ENCODE results near the gene ZBTB45.
A peak's percentile ranks its signal among the peaks of the same experiment; 100 is the strongest.

Gene ZBTB45

GRCh38 chr19:58563034-58563573 lies 43.5 kb upstream of the ZBTB45 start:
- Histone ChIP-seq H3K9me3 (ENCODE audit: insufficient read depth, low read depth, low read length) (peaks cover 16% of the 10 kb centered on the region), H3K79me2 (ENCODE audit: control insufficient read depth, insufficient read depth, low read length, poor library complexity) (peaks cover 8% of the 10 kb centered on the region), H3K9ac (ENCODE audit: low read length) (no peak overlapping the region), H2BK5ac (ENCODE audit: low read depth, low read length, poor library complexity) (no peak overlapping the region), H3K18ac (ENCODE audit: low read length) (no peak overlapping the region), H3K27ac (ENCODE audit: low read depth, low read length) (no peak overlapping the region), H4K91ac (ENCODE audit: low read depth, low read length) (no peak overlapping the region), H3K23ac (ENCODE audit: low read length) (no peak overlapping the region), H3K4me2 (ENCODE audit: low read length) (peak overlapping the region; percentile 65), H3K79me1 (ENCODE audit: low read length) (peaks cover 13% of the 10 kb centered on the region), H4K12ac (ENCODE audit: low read depth, low read length) (no peak overlapping the region), H3K4me1 (ENCODE audit: control insufficient read depth in 1 of 2, insufficient read depth in 2 of 2, low read length in 2 of 2) (peaks cover 12 to 20% of the 10 kb centered on the region in 2 experiments), H3K27me3 (ENCODE audit: insufficient read depth, low read length) (peaks cover 17% of the 10 kb centered on the region), H3K4ac (ENCODE audit: low read depth, low read length) (no peak overlapping the region), H2AK5ac (ENCODE audit: low read length) (no peak overlapping the region), H4K8ac (ENCODE audit: low read depth, low read length) (no peak overlapping the region), H3K14ac (ENCODE audit: low read length) (no peak overlapping the region), H3K4me3 (ENCODE audit: low read depth, low read length) (peak overlapping the region; percentile 26), H2BK12ac (ENCODE audit: low read length) (no peak overlapping the region), H2BK120ac (ENCODE audit: insufficient read depth, low read length, poor library complexity) (no peak overlapping the region), H3K36me3 (ENCODE audit: control insufficient read depth in 1 of 2, insufficient read depth in 2 of 2, low read length in 2 of 2) (peaks cover 4 to 11% of the 10 kb centered on the region in 2 experiments), H2AFZ (ENCODE audit: insufficient read depth, low read length, poor library complexity) (no peak overlapping the region)
- no CpG with 5 or more reads among the region's 40 CpGs for WGBS (ENCODE audit: extremely low coverage, insufficient coverage, insufficient read length)
- no peak for DNase-seq

- no peak overlapping the region for H3K14ac ChIP-seq (ENCODE audit: low read length)
- peak overlapping the region; percentile 65 for H3K4me2 ChIP-seq (ENCODE audit: low read length)
- peaks cover 4 to 9% of the 10 kb centered on the region in 2 experiments for H3K36me3 ChIP-seq (ENCODE audit: control insufficient read depth in 1 of 2, insufficient read depth in 2 of 2, low read length in 2 of 2)
- H3K4me1 ChIP-seq (ENCODE audit: control insufficient read depth in 1 of 2, insufficient read depth in 2 of 2, low read length in 2 of 2), result peaks cover 13 to 20% of the 10 kb centered on the region in 2 experiments
- H3K9me3 ChIP-seq (ENCODE audit: insufficient read depth, low read depth, low read length), result peaks cover 16% of the 10 kb centered on the region
- H3K9ac ChIP-seq (ENCODE audit: low read length), result no peak overlapping the region
- H3K4ac ChIP-seq (ENCODE audit: low read depth, low read length), result no peak overlapping the region
- no CpG with 5 or more reads among the region's 107 CpGs for WGBS (ENCODE audit: extremely low coverage, insufficient coverage, insufficient read length)
- no peak overlapping the region for H2BK5ac ChIP-seq (ENCODE audit: low read depth, low read length, poor library complexity)
- no peak overlapping the region for H3K18ac ChIP-seq (ENCODE audit: low read length)
- no peak overlapping the region for H2AK5ac ChIP-seq (ENCODE audit: low read length)
- H3K79me1 ChIP-seq (ENCODE audit: low read length), result peaks cover 18% of the 10 kb centered on the region
- peak in 1 of 2 donors; percentile 34 for DNase-seq
- peaks cover 15% of the 10 kb centered on the region for H3K79me2 ChIP-seq (ENCODE audit: control insufficient read depth, insufficient read depth, low read length, poor library complexity)
- H3K27me3 ChIP-seq (ENCODE audit: insufficient read depth, low read length), result peaks cover 17% of the 10 kb centered on the region
- no peak overlapping the region for H4K12ac ChIP-seq (ENCODE audit: low read depth, low read length)
- no peak overlapping the region for H3K27ac ChIP-seq (ENCODE audit: low read depth, low read length)
- no peak overlapping the region for H2BK120ac ChIP-seq (ENCODE audit: insufficient read depth, low read length, poor library complexity)
- no peak overlapping the region for H3K23ac ChIP-seq (ENCODE audit: low read length)
- no peak overlapping the region for H4K91ac ChIP-seq (ENCODE audit: low read depth, low read length)
- no peak overlapping the region for H2BK12ac ChIP-seq (ENCODE audit: low read length)
- H3K4me3 ChIP-seq (ENCODE audit: low read depth, low read length), result peak overlapping the region; percentile 38
- no peak overlapping the region for H2AFZ ChIP-seq (ENCODE audit: insufficient read depth, low read length, poor library complexity)
- H4K8ac ChIP-seq (ENCODE audit: low read depth, low read length), result no peak overlapping the region
These were observed 42.8 kb upstream of the ZBTB45 start for GRCh38 chr19:58562122-58563033.

GRCh38 chr19:58561373-58562121 lies 41.9 kb upstream of the ZBTB45 start:
- Histone ChIP-seq H3K4me1 (ENCODE audit: control insufficient read depth in 1 of 2, insufficient read depth in 2 of 2, low read length in 2 of 2) (peaks cover 21 to 29% of the 10 kb centered on the region in 2 experiments), H3K36me3 (ENCODE audit: control insufficient read depth in 1 of 2, insufficient read depth in 2 of 2, low read length in 2 of 2) (peaks cover 8 to 12% of the 10 kb centered on the region in 2 experiments), H2BK12ac (ENCODE audit: low read length) (no peak overlapping the region), H3K4ac (ENCODE audit: low read depth, low read length) (no peak overlapping the region), H3K27me3 (ENCODE audit: insufficient read depth, low read length) (peaks cover 17% of the 10 kb centered on the region), H2BK120ac (ENCODE audit: insufficient read depth, low read length, poor library complexity) (no peak overlapping the region), H3K4me3 (ENCODE audit: low read depth, low read length) (no peak overlapping the region), H3K23ac (ENCODE audit: low read length) (no peak overlapping the region), H3K79me2 (ENCODE audit: control insufficient read depth, insufficient read depth, low read length, poor library complexity) (peaks cover 19% of the 10 kb centered on the region), H4K8ac (ENCODE audit: low read depth, low read length) (no peak overlapping the region), H3K79me1 (ENCODE audit: low read length) (peaks cover 18% of the 10 kb centered on the region), H3K9me3 (ENCODE audit: insufficient read depth, low read depth, low read length) (peaks cover 16% of the 10 kb centered on the region), H3K27ac (ENCODE audit: low read depth, low read length) (no peak overlapping the region), H2BK5ac (ENCODE audit: low read depth, low read length, poor library complexity) (no peak overlapping the region), H3K9ac (ENCODE audit: low read length) (no peak overlapping the region), H4K91ac (ENCODE audit: low read depth, low read length) (no peak overlapping the region), H3K18ac (ENCODE audit: low read length) (no peak overlapping the region), H3K14ac (ENCODE audit: low read length) (no peak overlapping the region), H2AFZ (ENCODE audit: insufficient read depth, low read length, poor library complexity) (no peak overlapping the region), H4K12ac (ENCODE audit: low read depth, low read length) (no peak overlapping the region), H3K4me2 (ENCODE audit: low read length) (no peak overlapping the region), H2AK5ac (ENCODE audit: low read length) (no peak overlapping the region)
- DNase-seq, result peak in 1 of 2 donors; percentile 19
- no CpG with 5 or more reads among the region's 16 CpGs for WGBS (ENCODE audit: extremely low coverage, insufficient coverage, insufficient read length)

GRCh38 chr19:58560921-58561320 lies 41.3 kb upstream of the ZBTB45 start:
- Histone ChIP-seq H3K14ac (ENCODE audit: low read length) (no peak overlapping the region), H2AFZ (ENCODE audit: insufficient read depth, low read length, poor library complexity) (no peak overlapping the region), H2AK5ac (ENCODE audit: low read length) (no peak overlapping the region), H3K4me3 (ENCODE audit: low read depth, low read length) (no peak overlapping the region), H4K91ac (ENCODE audit: low read depth, low read length) (no peak overlapping the region), H3K36me3 (ENCODE audit: control insufficient read depth in 1 of 2, insufficient read depth in 2 of 2, low read length in 2 of 2) (peaks cover 14 to 16% of the 10 kb centered on the region in 2 experiments), H4K8ac (ENCODE audit: low read depth, low read length) (no peak overlapping the region), H3K4me1 (ENCODE audit: control insufficient read depth in 1 of 2, insufficient read depth in 2 of 2, low read length in 2 of 2) (peaks cover 22 to 30% of the 10 kb centered on the region in 2 experiments), H3K4ac (ENCODE audit: low read depth, low read length) (no peak overlapping the region), H3K27ac (ENCODE audit: low read depth, low read length) (no peak overlapping the region), H3K79me1 (ENCODE audit: low read length) (peaks cover 18% of the 10 kb centered on the region), H3K9ac (ENCODE audit: low read length) (no peak overlapping the region), H4K12ac (ENCODE audit: low read depth, low read length) (no peak overlapping the region), H3K27me3 (ENCODE audit: insufficient read depth, low read length) (peaks cover 17% of the 10 kb centered on the region), H3K23ac (ENCODE audit: low read length) (no peak overlapping the region), H3K79me2 (ENCODE audit: control insufficient read depth, insufficient read depth, low read length, poor library complexity) (peaks cover 19% of the 10 kb centered on the region), H3K4me2 (ENCODE audit: low read length) (no peak overlapping the region), H2BK120ac (ENCODE audit: insufficient read depth, low read length, poor library complexity) (no peak overlapping the region), H3K18ac (ENCODE audit: low read length) (no peak overlapping the region), H2BK5ac (ENCODE audit: low read depth, low read length, poor library complexity) (no peak overlapping the region), H2BK12ac (ENCODE audit: low read length) (no peak overlapping the region), H3K9me3 (ENCODE audit: insufficient read depth, low read depth, low read length) (peaks cover 16% of the 10 kb centered on the region)
- DNase-seq, result no peak

Data from trophoblast cell (in vitro differentiated cells and primary cell).